ENCODE measurements around the gene WDR76. TPM values are rescaled to one million over a fixed set of nuclear protein-coding genes. Genes with fewer than 3 reads are reported as not detected.

WDR76 gene
- total RNA-seq, 1 experiment from 2014 or later, result 27.2 TPM

DNA sequence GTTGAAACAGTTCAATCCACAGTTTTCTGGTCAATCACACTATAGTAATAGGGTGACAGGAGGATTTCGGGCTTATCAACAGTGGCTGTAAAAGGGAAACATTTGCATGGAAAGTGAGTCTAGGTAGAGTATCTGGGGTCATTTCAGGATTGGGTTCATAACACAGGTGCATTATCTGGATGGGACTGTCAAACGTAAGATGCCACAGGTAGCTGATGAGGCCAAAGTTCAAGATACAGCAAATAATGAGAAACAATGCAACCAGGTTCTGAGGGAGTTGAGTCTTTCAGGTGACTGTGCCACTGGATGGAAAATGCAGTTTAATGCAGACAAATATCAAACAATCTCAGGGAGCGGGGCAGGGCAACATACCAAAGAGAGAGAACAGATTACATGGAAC lies 62.2 kb downstream of the WDR76 start:
- H4K20me1 ChIP-seq (ENCODE audit: insufficient read depth), result no peaks in the 10 kb centered on the region
- BruUV-seq (replicated peaks), result no TSS peak
- H3K36me3 ChIP-seq (ENCODE audit: low read depth), result no peaks in the 10 kb centered on the region
- no peaks in the 10 kb centered on the region for H3F3A ChIP-seq (ENCODE audit: insufficient read depth, low read depth)
- DNase-seq, result no peak
- no peak overlapping the region for H3K4me3 ChIP-seq
- H2AFZ ChIP-seq, result no peak overlapping the region
- no peaks in the 10 kb centered on the region for H3K9me3 ChIP-seq (ENCODE audit: insufficient read depth, low read depth)
- no peaks in the 10 kb centered on the region for H3K79me2 ChIP-seq (ENCODE audit: low read depth)
- no peaks in the 10 kb centered on the region for H3K9me2 ChIP-seq (ENCODE audit: insufficient read depth)
- H3K27me3 ChIP-seq (ENCODE audit: insufficient read depth, low read depth), result no peaks in the 10 kb centered on the region
- H3K4me1 ChIP-seq (replicated peaks; ENCODE audit: insufficient read depth), result no peaks in the 10 kb centered on the region
- H3K4me2 ChIP-seq, result no peak overlapping the region
- intact Hi-C loops (cut with micrococcal nuclease; ENCODE audit: unreplicated experiment), result no loop called here
- POLR2A ChIA-PET (ENCODE audit: unreplicated experiment), result no interaction called here
- no peak overlapping the region for H3K27ac ChIP-seq
- TF ChIP-seq, protein P1, sequence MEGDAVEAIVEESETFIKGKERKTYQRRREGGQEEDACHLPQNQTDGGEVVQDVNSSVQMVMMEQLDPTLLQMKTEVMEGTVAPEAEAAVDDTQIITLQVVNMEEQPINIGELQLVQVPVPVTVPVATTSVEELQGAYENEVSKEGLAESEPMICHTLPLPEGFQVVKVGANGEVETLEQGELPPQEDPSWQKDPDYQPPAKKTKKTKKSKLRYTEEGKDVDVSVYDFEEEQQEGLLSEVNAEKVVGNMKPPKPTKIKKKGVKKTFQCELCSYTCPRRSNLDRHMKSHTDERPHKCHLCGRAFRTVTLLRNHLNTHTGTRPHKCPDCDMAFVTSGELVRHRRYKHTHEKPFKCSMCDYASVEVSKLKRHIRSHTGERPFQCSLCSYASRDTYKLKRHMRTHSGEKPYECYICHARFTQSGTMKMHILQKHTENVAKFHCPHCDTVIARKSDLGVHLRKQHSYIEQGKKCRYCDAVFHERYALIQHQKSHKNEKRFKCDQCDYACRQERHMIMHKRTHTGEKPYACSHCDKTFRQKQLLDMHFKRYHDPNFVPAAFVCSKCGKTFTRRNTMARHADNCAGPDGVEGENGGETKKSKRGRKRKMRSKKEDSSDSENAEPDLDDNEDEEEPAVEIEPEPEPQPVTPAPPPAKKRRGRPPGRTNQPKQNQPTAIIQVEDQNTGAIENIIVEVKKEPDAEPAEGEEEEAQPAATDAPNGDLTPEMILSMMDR (conservative IDR thresholded peaks at IDR 0.05), result no peak
- TF ChIP-seq EZH2 (IDR thresholded peaks at IDR 0.05; ENCODE audit: low read depth), result no peak
- CTCF ChIA-PET, result no interaction called here

DNA sequence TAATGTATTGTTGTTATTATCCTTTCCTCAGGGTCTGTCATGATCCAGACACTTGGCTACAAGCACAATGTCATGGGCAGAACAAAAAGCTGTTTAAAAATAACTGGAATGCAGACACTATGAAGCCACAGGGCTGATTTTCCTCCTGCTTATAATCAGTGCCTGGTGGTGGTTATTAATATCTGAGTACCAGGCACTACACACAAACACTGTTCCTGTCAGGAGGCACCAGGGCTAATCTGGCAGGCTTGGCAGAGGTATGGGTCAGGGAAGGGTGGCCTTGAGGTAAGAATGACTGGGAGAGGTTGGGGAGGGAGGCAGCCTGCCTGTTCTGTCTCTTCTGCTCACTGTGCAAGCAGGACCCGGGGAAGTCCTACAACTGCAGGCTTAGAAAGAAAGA lies 67.2 kb downstream of the WDR76 start:
- Histone ChIP-seq H3K4me3 (no peak overlapping the region), H3K4me2 (no peak overlapping the region), H3K36me3 (ENCODE audit: low read depth) (no peaks in the 10 kb centered on the region), H3K9me2 (ENCODE audit: insufficient read depth) (no peaks in the 10 kb centered on the region), H3F3A (ENCODE audit: insufficient read depth, low read depth) (no peaks in the 10 kb centered on the region), H3K27ac (no peak overlapping the region), H3K9me3 (ENCODE audit: insufficient read depth, low read depth) (no peaks in the 10 kb centered on the region), H4K20me1 (ENCODE audit: insufficient read depth) (no peaks in the 10 kb centered on the region), H3K27me3 (ENCODE audit: insufficient read depth, low read depth) (no peaks in the 10 kb centered on the region), H3K79me2 (ENCODE audit: low read depth) (no peaks in the 10 kb centered on the region), H3K4me1 (replicated peaks; ENCODE audit: insufficient read depth) (no peaks in the 10 kb centered on the region), H2AFZ (no peak overlapping the region)
- no peak for DNase-seq
- intact Hi-C loops (cut with micrococcal nuclease; ENCODE audit: unreplicated experiment), result no loop called here
- BruUV-seq (replicated peaks), result no TSS peak
- TF ChIP-seq, protein P1 (conservative IDR thresholded peaks at IDR 0.05), result no peak
- TF ChIP-seq EZH2 (IDR thresholded peaks at IDR 0.05; ENCODE audit: low read depth), result no peak
- ChIA-PET CTCF (no interaction called here), POLR2A (ENCODE audit: unreplicated experiment) (no interaction called here)

DNA sequence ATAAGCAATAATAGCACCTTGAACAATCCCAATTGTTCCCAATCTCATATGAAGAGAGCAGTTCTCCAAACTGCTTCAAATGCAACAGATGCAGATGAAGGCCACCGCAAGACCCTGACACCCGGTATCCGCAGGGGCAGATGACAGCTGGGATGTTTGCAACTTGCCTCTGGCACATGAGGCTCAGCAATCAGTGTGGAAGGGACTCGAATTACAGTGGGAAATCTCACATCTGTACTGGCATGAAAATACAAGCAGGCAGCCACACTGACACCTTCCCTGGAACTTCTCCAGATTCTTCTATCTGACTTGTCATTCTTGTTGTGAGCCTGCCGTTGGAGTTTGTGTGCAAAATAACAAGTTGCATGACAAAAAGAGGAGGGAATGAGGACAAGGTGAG lies 68.8 kb downstream of the WDR76 start:
- BruUV-seq (replicated peaks), result no TSS peak
- Histone ChIP-seq H3K9me2 (ENCODE audit: insufficient read depth) (no peaks in the 10 kb centered on the region), H3K9me3 (ENCODE audit: insufficient read depth, low read depth) (no peaks in the 10 kb centered on the region), H3K79me2 (ENCODE audit: low read depth) (no peaks in the 10 kb centered on the region), H3K27ac (no peak overlapping the region), H2AFZ (no peak overlapping the region), H3K4me2 (no peak overlapping the region), H3K4me1 (replicated peaks; ENCODE audit: insufficient read depth) (no peaks in the 10 kb centered on the region), H3F3A (ENCODE audit: insufficient read depth, low read depth) (no peaks in the 10 kb centered on the region), H4K20me1 (ENCODE audit: insufficient read depth) (no peaks in the 10 kb centered on the region), H3K36me3 (ENCODE audit: low read depth) (no peaks in the 10 kb centered on the region), H3K27me3 (ENCODE audit: insufficient read depth, low read depth) (no peaks in the 10 kb centered on the region), H3K4me3 (no peak overlapping the region)
- CTCF ChIA-PET, result no interaction called here
- DNase-seq, result no peak
- intact Hi-C loops (cut with micrococcal nuclease; ENCODE audit: unreplicated experiment), result no loop called here
- POLR2A ChIA-PET (ENCODE audit: unreplicated experiment), result interaction anchor here (0.5 kb wide), 1 partner anchor 99 kb away, joined by 3 read pairs; no protein-coding TSS in a partner anchor
- TF ChIP-seq EZH2 (IDR thresholded peaks at IDR 0.05; ENCODE audit: low read depth), result no peak
- TF ChIP-seq, protein P1 (conservative IDR thresholded peaks at IDR 0.05), result no peak

Measured in PC-9 (cell line).